MCF 10A (cell line): ENCODE results near the gene ALDH1A2. TPM values are rescaled to one million over a fixed set of nuclear protein-coding genes. Genes with fewer than 3 reads are reported as not detected.
A peak's percentile ranks its signal among the peaks of the same experiment; 100 is the strongest.

Experiments
- BruUV-seq: library from RNA; stranded (reverse); fragments of 400-500 nt; replicated peaks from 2 replicates; lab custom pipeline; 2021; lab: Mats Ljungman, UMichigan
- CTCF ChIA-PET: fragments of 300-600 bp; sonication (Branson Sonifier 250); formaldehyde crosslinking; extraction: SDS; loops from one replicate; lab custom pipeline; 2021; ENCODE audit warnings: antibody characterized with exemption, inconsistent platforms; lab: Yijun Ruan, JAX
- POLR2A ChIA-PET: fragments of 300-600, 350-650 bp; sonication (Branson Sonifier 250); formaldehyde crosslinking; extraction: SDS; loops from one replicate; lab custom pipeline; 2020; ENCODE audit warnings: antibody characterized with exemption, inconsistent platforms; lab: Yijun Ruan, JAX
- DNase-seq: peaks from one replicate; pipeline ENCODE4 v3.0.0-alpha.2; 2018; ENCODE audit not compliant: unreplicated experiment
- H3K27ac Mint-ChIP-seq: one replicate; pipeline ENCODE4 v1.8.0; 2022; ENCODE audit warnings: mild to moderate bottlenecking, low read depth, mixed read lengths; ENCODE audit not compliant: unreplicated experiment
- H3K27me3 Mint-ChIP-seq: one replicate; pipeline ENCODE4 v1.8.0; 2022; ENCODE audit warnings: mixed read lengths; ENCODE audit not compliant: insufficient read depth, unreplicated experiment
- H3K36me3 Mint-ChIP-seq: one replicate; pipeline ENCODE4 v1.8.0; 2022; ENCODE audit warnings: mild to moderate bottlenecking, moderate library complexity, mixed read lengths; ENCODE audit not compliant: insufficient read depth, unreplicated experiment
- H3K4me1 Mint-ChIP-seq: one replicate; pipeline ENCODE4 v1.8.0; 2022; ENCODE audit warnings: mixed read lengths; ENCODE audit not compliant: insufficient read depth, unreplicated experiment
- H3K4me3 Mint-ChIP-seq: one replicate; pipeline ENCODE4 v1.8.0; 2022; ENCODE audit warnings: mild to moderate bottlenecking, moderate library complexity, mixed read lengths; ENCODE audit not compliant: unreplicated experiment
- H3K9me3 Mint-ChIP-seq: one replicate; pipeline ENCODE4 v1.8.0; 2022; ENCODE audit warnings: mixed read lengths; ENCODE audit not compliant: unreplicated experiment
- intact Hi-C: fragments of 100-400 bp; cut with micrococcal nuclease; formaldehyde crosslinking; loops from 2 replicates; pipeline ENCODE4 v1.14.1; 2022
- total RNA-seq: library from RNA; stranded (reverse); gene quantifications from 2 replicates; pipeline ENCODE4 v1.2.3, GENCODE V29; 2022
- TF ChIP-seq, protein P1 (sequence below): fragments of 200-600 bp; IDR thresholded peaks from one replicate; pipeline ENCODE4 v1.8.0; 2022; ENCODE audit warnings: antibody characterized with exemption, mild to moderate bottlenecking; ENCODE audit not compliant: unreplicated experiment

Gene ALDH1A2
- total RNA-seq, 1 experiment from 2014 or later: 1.2 TPM

DNA sequence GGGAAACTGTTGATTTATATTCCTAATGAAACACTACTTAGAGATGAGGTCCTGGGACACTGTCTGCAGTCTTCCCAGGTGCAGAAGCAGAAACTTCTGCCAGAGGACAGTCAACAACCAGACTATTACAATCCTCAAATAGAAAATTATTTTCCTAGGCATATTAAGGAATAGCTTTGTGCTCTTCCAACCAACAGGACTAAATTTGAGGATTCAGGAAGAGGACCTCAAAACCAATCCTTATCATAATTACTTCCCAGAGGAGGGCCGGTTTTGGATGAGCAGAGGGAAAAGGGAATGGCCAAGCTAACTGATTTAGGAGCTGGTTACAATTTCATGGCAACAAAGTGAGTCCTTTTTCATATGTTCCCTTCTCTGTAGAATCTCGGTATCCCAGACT, 21.0 kb downstream of the ALDH1A2 start:
- H3K4me1 Mint-ChIP-seq: peaks cover 13% of the 10 kb centered on the region
- TF ChIP-seq, protein P1, sequence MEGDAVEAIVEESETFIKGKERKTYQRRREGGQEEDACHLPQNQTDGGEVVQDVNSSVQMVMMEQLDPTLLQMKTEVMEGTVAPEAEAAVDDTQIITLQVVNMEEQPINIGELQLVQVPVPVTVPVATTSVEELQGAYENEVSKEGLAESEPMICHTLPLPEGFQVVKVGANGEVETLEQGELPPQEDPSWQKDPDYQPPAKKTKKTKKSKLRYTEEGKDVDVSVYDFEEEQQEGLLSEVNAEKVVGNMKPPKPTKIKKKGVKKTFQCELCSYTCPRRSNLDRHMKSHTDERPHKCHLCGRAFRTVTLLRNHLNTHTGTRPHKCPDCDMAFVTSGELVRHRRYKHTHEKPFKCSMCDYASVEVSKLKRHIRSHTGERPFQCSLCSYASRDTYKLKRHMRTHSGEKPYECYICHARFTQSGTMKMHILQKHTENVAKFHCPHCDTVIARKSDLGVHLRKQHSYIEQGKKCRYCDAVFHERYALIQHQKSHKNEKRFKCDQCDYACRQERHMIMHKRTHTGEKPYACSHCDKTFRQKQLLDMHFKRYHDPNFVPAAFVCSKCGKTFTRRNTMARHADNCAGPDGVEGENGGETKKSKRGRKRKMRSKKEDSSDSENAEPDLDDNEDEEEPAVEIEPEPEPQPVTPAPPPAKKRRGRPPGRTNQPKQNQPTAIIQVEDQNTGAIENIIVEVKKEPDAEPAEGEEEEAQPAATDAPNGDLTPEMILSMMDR: no peak
- H3K27me3 Mint-ChIP-seq: no peaks in the 10 kb centered on the region
- no peak overlapping the region for H3K4me3 Mint-ChIP-seq
- DNase-seq: no peak
- no peak overlapping the region for H3K27ac Mint-ChIP-seq
- intact Hi-C loops: no loop called here
- no TSS peak for BruUV-seq
- ChIA-PET CTCF (interaction anchor here (0.7 to 9.0 kb wide), 3 partner anchors 9 to 182 kb away, joined by 3 to 72 read pairs (median 3); partner anchors contain the start of gene ALDH1A2), POLR2A (no interaction called here)
- no peaks in the 10 kb centered on the region for H3K9me3 Mint-ChIP-seq
- H3K36me3 Mint-ChIP-seq: no peaks in the 10 kb centered on the region

DNA sequence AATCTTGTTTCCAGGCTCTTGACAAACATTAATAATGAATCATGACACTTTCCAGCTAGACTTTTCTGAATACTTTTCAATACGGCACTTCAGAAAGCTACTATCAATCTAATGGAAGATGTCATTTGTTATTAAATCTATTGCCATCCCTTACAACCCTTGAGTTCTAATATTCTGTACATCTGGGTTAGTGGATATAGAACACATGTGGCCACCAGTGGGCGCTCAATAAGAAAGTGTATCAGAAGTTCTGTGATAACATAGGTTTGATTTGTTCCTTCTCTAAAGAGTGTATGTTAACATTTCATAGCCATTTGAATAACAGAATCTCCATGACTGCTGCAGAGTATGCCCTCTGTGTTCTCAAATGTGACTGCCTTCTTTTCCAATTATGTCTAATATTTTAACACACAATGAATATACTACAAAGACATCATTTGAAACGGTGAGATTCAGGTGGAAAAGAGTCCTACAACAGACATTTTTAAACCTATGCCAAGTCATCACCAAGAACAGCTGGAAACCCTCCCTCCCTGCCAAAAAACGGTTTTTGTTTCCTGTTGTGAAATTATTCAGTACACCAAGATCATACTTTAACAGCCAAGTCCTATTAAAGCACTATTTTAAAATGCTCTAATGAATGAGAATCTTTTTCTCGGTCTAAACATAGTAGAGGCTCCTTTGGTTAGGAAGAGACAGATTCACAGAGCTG, 22.2 kb downstream of the ALDH1A2 start:
- BruUV-seq: no TSS peak
- TF ChIP-seq, protein P1: peak; percentile 65
- POLR2A ChIA-PET: interaction anchor here (0.6 kb wide), 1 partner anchor 19 kb away, joined by 3 read pairs; no protein-coding TSS in a partner anchor
- intact Hi-C loops: no loop called here
- no peaks in the 10 kb centered on the region for H3K9me3 Mint-ChIP-seq
- no peak overlapping the region for H3K27ac Mint-ChIP-seq
- no peaks in the 10 kb centered on the region for H3K27me3 Mint-ChIP-seq
- CTCF ChIA-PET: interaction anchor here (0.5 to 9.0 kb wide), 12 partner anchors 9 to 1748 kb away, joined by 3 to 72 read pairs (median 3); partner anchors contain the start of gene ALDH1A2
- peaks cover 25% of the 10 kb centered on the region for H3K4me1 Mint-ChIP-seq
- DNase-seq: peak; percentile 66
- no peak overlapping the region for H3K4me3 Mint-ChIP-seq
- no peaks in the 10 kb centered on the region for H3K36me3 Mint-ChIP-seq

DNA sequence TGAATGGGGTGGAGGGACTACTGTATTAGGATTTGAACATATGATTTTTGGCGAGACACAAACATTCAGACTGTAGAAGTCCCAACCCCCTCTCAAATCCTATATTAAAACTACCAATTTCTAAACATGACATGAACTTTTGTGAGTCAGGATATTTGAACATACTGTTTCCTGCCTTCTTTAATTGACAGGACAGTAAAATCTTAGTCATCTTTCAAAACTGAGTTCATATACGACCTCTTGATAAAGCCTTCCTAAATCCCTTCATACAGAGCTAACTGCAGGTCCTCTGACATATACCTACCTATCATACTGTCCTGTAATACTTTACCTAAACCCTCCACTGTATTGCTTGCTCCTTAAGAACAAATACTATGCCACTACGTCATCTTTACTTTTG, 23.5 kb downstream of the ALDH1A2 start:
- H3K27ac Mint-ChIP-seq: peak overlapping the region; percentile 52
- no peaks in the 10 kb centered on the region for H3K9me3 Mint-ChIP-seq
- H3K36me3 Mint-ChIP-seq: no peaks in the 10 kb centered on the region
- DNase-seq: no peak
- ChIA-PET CTCF (interaction anchor here (0.9 to 9.0 kb wide), 4 partner anchors 10 to 179 kb away, joined by 3 to 72 read pairs (median 4); partner anchors contain the start of gene ALDH1A2), POLR2A (interaction anchor here (0.5 kb wide), 1 partner anchor 821 kb away, joined by 3 read pairs; no protein-coding TSS in a partner anchor)
- no peaks in the 10 kb centered on the region for H3K27me3 Mint-ChIP-seq
- intact Hi-C loops: no loop called here
- peaks cover 34% of the 10 kb centered on the region for H3K4me1 Mint-ChIP-seq
- BruUV-seq: no TSS peak
- TF ChIP-seq, protein P1: no peak
- no peak overlapping the region for H3K4me3 Mint-ChIP-seq

DNA sequence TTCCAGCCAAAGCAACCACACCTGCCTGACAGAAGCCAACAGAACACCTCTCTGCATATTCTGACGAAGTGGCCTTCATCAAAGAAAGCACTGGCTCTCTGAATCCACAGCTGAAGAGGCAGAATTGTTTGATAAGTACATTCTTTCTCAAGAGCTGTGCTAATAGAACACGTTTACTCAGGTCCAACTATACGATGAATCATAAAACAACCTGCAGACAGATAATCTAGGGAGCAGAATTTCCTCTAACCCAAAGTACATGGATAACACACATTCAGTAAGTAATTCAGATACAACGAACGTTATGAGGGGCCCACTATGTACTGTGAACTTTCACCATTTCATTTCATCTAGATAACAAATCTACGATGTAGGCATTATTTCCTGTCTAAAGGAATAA, 25.4 kb downstream of the ALDH1A2 start:
- ChIA-PET POLR2A (interaction anchor here (0.6 kb wide), 1 partner anchor 10 kb away, joined by 3 read pairs; no protein-coding TSS in a partner anchor), CTCF (interaction anchor here (0.7 to 9.0 kb wide), 4 partner anchors 19 to 174 kb away, joined by 3 to 72 read pairs (median 3); partner anchors contain the start of gene ALDH1A2)
- Mint-ChIP-seq H3K9me3 (no peaks in the 10 kb centered on the region), H3K4me3 (no peak overlapping the region), H3K36me3 (no peaks in the 10 kb centered on the region), H3K27ac (peak overlapping the region; percentile 35), H3K4me1 (peaks cover 37% of the 10 kb centered on the region), H3K27me3 (no peaks in the 10 kb centered on the region)
- no TSS peak for BruUV-seq
- TF ChIP-seq, protein P1: no peak
- no peak for DNase-seq
- intact Hi-C loops: no loop called here
